Brain microvascular endothelial cell (primary cell): ENCODE results near the gene CPSF3.
A peak's percentile ranks its signal among the peaks of the same experiment; 100 is the strongest.
"Not testable (repeated sequence)": the region's sequence is repeated elsewhere in the genome, so short reads cannot be mapped to it uniquely, and the experiment has no call there.

ENCODE experiments used
- DNase-seq: peaks from one replicate; pipeline ENCODE4 v3.0.0-alpha.2; 2020
- H3K27ac ChIP-seq: fragments of 250-450 bp; sonication (Bioruptor Pico); 2 replicates; pipeline ENCODE4 v1.5.1; 2020; ENCODE audit warnings: mild to moderate bottlenecking, moderate library complexity
- H3K27me3 ChIP-seq: fragments of 250-450 bp; sonication (Bioruptor Pico); replicated peaks from 2 replicates; pipeline ENCODE4 v1.5.1; 2020; ENCODE audit warnings: mild to moderate bottlenecking
- H3K36me3 ChIP-seq: fragments of 250-450 bp; sonication (Bioruptor Pico); replicated peaks from 2 replicates; pipeline ENCODE4 v1.5.1; 2020; ENCODE audit warnings: mild to moderate bottlenecking
- H3K4me3 ChIP-seq: 2 replicates; pipeline ENCODE4 v1.5.1; 2011; ENCODE audit warnings: low read depth, mild to moderate bottlenecking, control low read depth, low read length, moderate library complexity
- in situ Hi-C: cut with HindIII; loops from 2 replicates; pipeline ENCODE4 v1.10.0; 2017; ENCODE audit warnings: low sequenced_read_pairs, low pct_ligation_motif_present
- TF ChIP-seq, protein P1 (sequence below): IDR thresholded peaks from 2 replicates; pipeline ENCODE4 v1.5.1; 2011; ENCODE audit warnings: low read depth, mild to moderate bottlenecking, moderate library complexity, low read length, control low read depth, inconsistent platforms; ENCODE audit errors: missing control alignments

The CPSF3 gene

GRCh38 chr2:9392898-9393765 is 30.3 kb upstream of the CPSF3 start:
- peak; percentile 43 for DNase-seq
- Histone ChIP-seq H3K36me3 (peaks cover 44% of the 10 kb centered on the region), H3K27me3 (no peaks in the 10 kb centered on the region), H3K27ac (peak overlapping the region; percentile 5), H3K4me3 (no peak overlapping the region)
- in situ Hi-C loops = no loop called here
- TF ChIP-seq, protein P1, sequence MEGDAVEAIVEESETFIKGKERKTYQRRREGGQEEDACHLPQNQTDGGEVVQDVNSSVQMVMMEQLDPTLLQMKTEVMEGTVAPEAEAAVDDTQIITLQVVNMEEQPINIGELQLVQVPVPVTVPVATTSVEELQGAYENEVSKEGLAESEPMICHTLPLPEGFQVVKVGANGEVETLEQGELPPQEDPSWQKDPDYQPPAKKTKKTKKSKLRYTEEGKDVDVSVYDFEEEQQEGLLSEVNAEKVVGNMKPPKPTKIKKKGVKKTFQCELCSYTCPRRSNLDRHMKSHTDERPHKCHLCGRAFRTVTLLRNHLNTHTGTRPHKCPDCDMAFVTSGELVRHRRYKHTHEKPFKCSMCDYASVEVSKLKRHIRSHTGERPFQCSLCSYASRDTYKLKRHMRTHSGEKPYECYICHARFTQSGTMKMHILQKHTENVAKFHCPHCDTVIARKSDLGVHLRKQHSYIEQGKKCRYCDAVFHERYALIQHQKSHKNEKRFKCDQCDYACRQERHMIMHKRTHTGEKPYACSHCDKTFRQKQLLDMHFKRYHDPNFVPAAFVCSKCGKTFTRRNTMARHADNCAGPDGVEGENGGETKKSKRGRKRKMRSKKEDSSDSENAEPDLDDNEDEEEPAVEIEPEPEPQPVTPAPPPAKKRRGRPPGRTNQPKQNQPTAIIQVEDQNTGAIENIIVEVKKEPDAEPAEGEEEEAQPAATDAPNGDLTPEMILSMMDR = peak; percentile 5

DNA sequence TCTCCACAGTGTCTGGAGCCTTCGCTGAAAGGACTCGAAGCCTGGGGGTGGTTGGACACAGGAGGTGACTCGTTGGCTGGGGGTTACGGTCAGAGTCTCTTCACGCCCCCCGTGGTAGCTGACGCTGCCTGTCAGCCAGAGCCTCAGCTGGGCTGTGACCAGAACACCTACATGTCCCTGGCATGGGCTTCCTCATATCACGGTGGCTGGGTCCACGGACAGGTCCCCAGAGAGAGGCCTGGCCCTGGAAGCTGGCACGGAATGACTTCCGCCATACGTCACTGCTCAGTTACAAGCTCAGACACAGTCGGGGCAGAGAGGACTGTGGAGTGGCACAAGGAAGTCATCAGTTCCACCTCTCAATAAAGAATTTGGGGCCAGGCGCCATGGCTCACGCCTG is 28.6 kb upstream of the CPSF3 start:
- in situ Hi-C loops = no loop called here
- no peaks in the 10 kb centered on the region for H3K27me3 ChIP-seq
- TF ChIP-seq, protein P1 = no peak
- H3K4me3 ChIP-seq = no peak overlapping the region
- DNase-seq = no peak
- H3K27ac ChIP-seq = no peak overlapping the region
- H3K36me3 ChIP-seq = peaks cover 36% of the 10 kb centered on the region

- H3K36me3 ChIP-seq = peaks cover 43% of the 10 kb centered on the region
- DNase-seq = no peak
- H3K27ac ChIP-seq = no peak overlapping the region
- TF ChIP-seq, protein P1 = no peak
- in situ Hi-C loops = no loop called here
- H3K4me3 ChIP-seq = no peak overlapping the region
- no peaks in the 10 kb centered on the region for H3K27me3 ChIP-seq
Measured at GRCh38 chr2:9397201-9397600, 26.3 kb upstream of the CPSF3 start.

GRCh38 chr2:9398251-9398650 is 25.2 kb upstream of the CPSF3 start:
- DNase-seq, H3K4me3 ChIP-seq, in situ Hi-C loops, H3K27me3 ChIP-seq, H3K27ac ChIP-seq: not testable (repeated sequence)
- H3K36me3 ChIP-seq = peaks cover 52% of the 10 kb centered on the region

DNA sequence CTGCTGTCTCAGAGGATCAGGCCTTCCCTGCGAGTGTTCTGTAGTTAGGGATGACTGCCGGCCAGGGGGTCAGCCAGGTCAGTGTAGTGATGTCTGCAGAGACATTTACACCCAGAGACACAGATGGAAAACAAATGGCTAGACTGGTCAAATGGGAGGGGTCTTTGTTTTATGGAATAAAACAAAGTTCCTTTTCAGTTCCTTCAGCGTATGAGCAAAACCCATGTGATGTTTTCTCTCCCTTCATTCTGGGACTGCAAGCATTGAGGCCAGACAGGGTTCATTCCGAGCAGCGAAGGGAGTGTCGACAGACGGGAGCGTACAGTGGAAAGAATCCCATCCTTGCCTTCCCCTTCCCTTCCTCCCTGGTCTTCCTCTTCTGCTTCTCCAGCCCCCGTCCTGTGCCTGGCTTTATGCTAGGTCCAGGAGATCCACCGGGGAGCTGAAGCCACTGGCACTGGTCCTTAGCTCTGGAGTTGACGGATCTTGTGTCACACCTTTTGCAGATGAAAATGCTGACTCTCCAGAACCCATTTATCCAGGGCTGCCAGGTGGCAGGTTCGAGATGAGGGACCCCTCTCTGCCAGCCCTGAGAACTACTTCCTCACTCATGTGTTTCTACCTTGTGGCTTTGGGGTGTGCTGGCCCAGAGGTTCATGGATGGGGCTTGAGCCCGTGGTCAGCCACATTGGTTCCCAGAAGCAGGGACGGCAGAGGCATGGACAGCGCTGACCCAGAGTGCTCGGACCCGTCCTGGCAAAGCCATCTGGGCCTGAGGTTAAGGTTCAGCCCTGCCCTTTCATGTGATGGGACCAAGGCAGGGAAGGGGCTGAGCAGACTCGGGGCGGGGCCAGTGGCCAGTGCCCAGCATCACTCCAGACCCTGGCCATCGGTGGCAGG is 24.3 kb upstream of the CPSF3 start:
- TF ChIP-seq, protein P1 = no peak
- Histone ChIP-seq H3K27ac (no peak overlapping the region), H3K36me3 (peaks cover 56% of the 10 kb centered on the region), H3K4me3 (no peak overlapping the region), H3K27me3 (no peaks in the 10 kb centered on the region)
- DNase-seq = no peak
- in situ Hi-C loops = no loop called here
